HFFc6 (cell line): ENCODE data around the gene B3GNT4. TPM values are rescaled to one million over a fixed set of nuclear protein-coding genes. Genes with fewer than 3 reads are reported as not detected.
A peak's percentile ranks its signal among the peaks of the same experiment; 100 is the strongest.

ENCODE experiments used
- DNase-seq: peaks from one replicate; pipeline ENCODE4 v3.0.0-alpha.2; 2018
- H3K27ac Mint-ChIP-seq: 2 replicates; pipeline ENCODE4 v1.8.0; 2020; ENCODE audit warnings: mild to moderate bottlenecking, mixed read lengths
- H3K27me3 Mint-ChIP-seq: 2 replicates; pipeline ENCODE4 v1.8.0; 2021; ENCODE audit warnings: mild to moderate bottlenecking, moderate library complexity, mixed read lengths; ENCODE audit not compliant: insufficient read depth
- H3K36me3 Mint-ChIP-seq: 2 replicates; pipeline ENCODE4 v1.8.0; 2021; ENCODE audit warnings: low read depth, mixed read lengths
- H3K4me1 Mint-ChIP-seq: 2 replicates; pipeline ENCODE4 v1.8.0; 2020; ENCODE audit warnings: low read depth, mixed read lengths
- H3K4me3 Mint-ChIP-seq: 2 replicates; pipeline ENCODE4 v1.8.0; 2020; ENCODE audit warnings: mild to moderate bottlenecking, moderate library complexity, mixed read lengths
- H3K9me3 Mint-ChIP-seq: 2 replicates; pipeline ENCODE4 v1.8.0; 2020; ENCODE audit warnings: mild to moderate bottlenecking, mixed read lengths
- long read RNA-seq: library from polyadenylated mRNA; unstranded; transcript quantifications from one replicate; pipeline ENCODE4 v2.0.0, GENCODE V29; 2019
- total RNA-seq, 6 experiments: library from RNA; stranded (reverse); fragmentation: NEBNext Ultra II Directional; extraction: Animal tissue kit (Norgen Biotek cat#: 25700); gene quantifications; 2 replicates in 1 of 6; 3 replicates in 5 of 6; pipeline ENCODE4 v1.2.3, GENCODE V29; 2021
- TF ChIP-seq, protein P1 (sequence below): fragments of 200-600 bp; sonication (generic); IDR thresholded peaks from 2 replicates; pipeline ENCODE4 v1.5.0; 2021; ENCODE audit warnings: antibody characterized with exemption, mild to moderate bottlenecking

B3GNT4 gene
- under 1 TPM in 2 of 6 experiments, not detected in 4; 0.13 to 0.14 TPM for total RNA-seq
- long read RNA-seq = 0 reads

DNA sequence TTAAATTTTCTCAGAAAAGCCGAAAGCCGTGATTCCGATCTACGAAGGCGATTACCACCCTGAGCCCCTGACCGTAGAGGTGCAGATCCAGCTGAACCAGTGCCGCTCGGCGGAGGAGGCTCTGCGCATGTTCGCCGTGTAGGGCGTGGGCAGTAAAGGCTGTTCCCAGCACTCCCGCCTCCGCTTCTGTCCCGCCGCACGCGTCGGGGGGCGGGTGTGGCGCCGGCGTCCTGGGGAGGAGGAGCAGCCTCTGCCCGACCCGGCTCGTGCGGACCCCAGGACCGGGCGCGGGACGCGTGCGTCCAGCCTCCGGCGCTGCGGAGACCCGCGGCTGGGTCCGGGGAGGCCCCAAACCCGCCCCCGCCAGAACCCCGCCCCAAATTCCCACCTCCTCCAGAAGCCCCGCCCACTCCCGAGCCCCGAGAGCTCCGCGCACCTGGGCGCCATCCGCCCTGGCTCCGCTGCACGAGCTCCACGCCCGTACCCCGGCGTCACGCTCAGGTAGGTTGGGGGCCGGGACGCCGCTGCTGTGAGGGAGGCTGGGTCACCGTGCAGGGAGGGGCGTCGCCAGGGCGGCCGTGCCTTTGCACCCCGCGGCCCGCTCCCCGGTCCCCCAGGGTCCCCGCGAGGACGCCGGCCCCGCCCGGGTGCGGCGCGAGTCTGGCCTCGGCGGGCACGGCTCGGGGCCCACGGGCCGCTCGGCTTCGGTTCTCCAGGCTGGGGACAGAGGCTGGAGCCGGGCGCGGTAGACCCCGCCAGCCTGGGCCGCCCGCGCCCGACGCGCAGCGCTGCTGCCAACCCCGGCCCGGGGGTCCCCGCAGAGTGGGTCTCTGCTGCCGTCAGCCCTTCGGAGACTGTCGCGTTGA is at the start of gene B3GNT4:
Gene B3GNT4 (plus strand): TSS at position 409 of the 866 bp plus-strand sequence. CDS start 910 bp downstream, outside the sequence.
- Mint-ChIP-seq H3K27me3 (peaks cover 24% of the 10 kb centered on the region), H3K36me3 (peaks cover 10% of the 10 kb centered on the region), H3K4me3 (peak within 1 kb of the TSS; percentile 82), H3K9me3 (no peaks in the 10 kb centered on the region), H3K4me1 (peaks cover 11% of the 10 kb centered on the region; the same call in 1 of the 2 replicates), H3K27ac (no peak within 1 kb of the TSS)
- TF ChIP-seq, protein P1, sequence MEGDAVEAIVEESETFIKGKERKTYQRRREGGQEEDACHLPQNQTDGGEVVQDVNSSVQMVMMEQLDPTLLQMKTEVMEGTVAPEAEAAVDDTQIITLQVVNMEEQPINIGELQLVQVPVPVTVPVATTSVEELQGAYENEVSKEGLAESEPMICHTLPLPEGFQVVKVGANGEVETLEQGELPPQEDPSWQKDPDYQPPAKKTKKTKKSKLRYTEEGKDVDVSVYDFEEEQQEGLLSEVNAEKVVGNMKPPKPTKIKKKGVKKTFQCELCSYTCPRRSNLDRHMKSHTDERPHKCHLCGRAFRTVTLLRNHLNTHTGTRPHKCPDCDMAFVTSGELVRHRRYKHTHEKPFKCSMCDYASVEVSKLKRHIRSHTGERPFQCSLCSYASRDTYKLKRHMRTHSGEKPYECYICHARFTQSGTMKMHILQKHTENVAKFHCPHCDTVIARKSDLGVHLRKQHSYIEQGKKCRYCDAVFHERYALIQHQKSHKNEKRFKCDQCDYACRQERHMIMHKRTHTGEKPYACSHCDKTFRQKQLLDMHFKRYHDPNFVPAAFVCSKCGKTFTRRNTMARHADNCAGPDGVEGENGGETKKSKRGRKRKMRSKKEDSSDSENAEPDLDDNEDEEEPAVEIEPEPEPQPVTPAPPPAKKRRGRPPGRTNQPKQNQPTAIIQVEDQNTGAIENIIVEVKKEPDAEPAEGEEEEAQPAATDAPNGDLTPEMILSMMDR = no peak
- DNase-seq = no peak

DNA sequence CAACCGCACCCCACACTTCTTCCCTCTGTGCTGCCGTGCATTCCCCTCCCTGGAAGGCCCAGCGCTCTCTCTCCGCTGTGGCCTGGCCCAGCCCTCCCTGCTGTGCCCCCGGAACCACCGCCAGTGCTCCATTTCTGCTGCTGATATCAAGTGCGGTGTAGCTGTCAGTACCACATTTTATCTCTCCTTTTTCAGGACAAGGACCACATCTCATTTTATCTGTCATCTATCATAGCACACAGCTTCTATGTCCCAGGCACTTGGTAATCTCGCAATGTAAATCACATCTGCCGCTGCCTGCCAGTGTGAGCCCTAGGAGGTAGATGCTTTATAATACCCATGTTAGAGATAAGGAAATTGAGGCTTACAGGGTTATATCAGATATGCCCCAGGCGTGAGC is 47.8 kb upstream of the B3GNT4 start:
- Mint-ChIP-seq H3K9me3 (no peaks in the 10 kb centered on the region), H3K4me3 (no peak overlapping the region), H3K27ac (no peak overlapping the region), H3K4me1 (no peaks in the 10 kb centered on the region), H3K27me3 (peaks cover 11% of the 10 kb centered on the region), H3K36me3 (no peaks in the 10 kb centered on the region)
- no peak for DNase-seq
- TF ChIP-seq, protein P1 = no peak

DNA sequence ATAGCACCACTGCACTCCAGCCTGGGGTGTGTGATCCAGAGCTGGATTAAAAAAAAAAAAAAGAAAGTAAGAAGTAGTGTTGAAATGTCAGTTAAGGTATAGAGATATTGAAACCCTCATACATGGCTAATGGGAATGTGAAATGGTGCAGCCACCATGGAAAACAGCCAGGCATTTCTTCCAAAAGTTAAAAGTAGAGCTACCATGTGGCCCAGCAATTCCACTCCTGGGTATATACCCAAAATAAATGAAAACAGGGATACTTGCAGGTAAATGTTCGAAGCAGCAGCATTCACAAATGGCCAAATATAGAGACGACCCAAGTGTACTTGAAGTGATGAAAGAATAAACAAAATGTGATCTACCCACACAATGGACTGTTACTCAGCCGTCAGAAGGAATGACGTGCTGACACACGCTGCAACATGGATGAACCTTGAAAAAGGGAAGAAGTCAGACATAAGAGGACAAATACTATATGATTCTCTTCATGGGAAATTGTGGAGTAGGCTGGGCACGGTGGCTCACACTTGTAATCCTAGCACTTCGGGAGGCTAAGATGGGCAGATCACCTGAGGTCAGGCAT is 44.7 kb upstream of the B3GNT4 start:
- no peaks in the 10 kb centered on the region for H3K4me1 Mint-ChIP-seq
- H3K36me3 Mint-ChIP-seq = no peaks in the 10 kb centered on the region
- peaks cover 18% of the 10 kb centered on the region for H3K27me3 Mint-ChIP-seq
- no peak for DNase-seq
- H3K4me3 Mint-ChIP-seq = no peak overlapping the region
- TF ChIP-seq, protein P1 = no peak
- no peak overlapping the region for H3K27ac Mint-ChIP-seq
- no peaks in the 10 kb centered on the region for H3K9me3 Mint-ChIP-seq

DNA sequence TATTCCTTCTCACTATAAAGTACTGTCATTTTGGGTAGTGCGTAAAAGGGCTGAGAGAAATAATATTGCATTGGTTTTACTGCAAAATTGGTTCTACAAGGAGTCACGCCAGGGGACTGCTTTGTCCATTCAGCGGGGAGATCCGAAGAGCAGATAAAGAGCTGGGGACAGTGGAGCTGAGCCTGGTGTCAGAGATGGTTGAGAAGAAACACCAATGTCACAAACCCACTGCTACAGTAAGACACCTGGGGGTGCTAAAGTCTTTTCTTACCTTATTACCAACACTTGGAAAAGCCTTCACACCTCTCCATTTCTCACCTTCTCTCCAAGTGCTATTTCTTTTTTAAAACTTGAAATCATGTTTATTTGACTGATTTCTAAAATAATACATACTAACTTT is 43.6 kb upstream of the B3GNT4 start:
- DNase-seq = no peak
- Mint-ChIP-seq H3K9me3 (no peaks in the 10 kb centered on the region), H3K27ac (no peak overlapping the region), H3K4me1 (no peaks in the 10 kb centered on the region), H3K36me3 (no peaks in the 10 kb centered on the region), H3K27me3 (peaks cover 13% of the 10 kb centered on the region), H3K4me3 (no peak overlapping the region)
- TF ChIP-seq, protein P1 = 0 out of 2 replicates have a peak, but pooled peaks have one; percentile 6

DNA sequence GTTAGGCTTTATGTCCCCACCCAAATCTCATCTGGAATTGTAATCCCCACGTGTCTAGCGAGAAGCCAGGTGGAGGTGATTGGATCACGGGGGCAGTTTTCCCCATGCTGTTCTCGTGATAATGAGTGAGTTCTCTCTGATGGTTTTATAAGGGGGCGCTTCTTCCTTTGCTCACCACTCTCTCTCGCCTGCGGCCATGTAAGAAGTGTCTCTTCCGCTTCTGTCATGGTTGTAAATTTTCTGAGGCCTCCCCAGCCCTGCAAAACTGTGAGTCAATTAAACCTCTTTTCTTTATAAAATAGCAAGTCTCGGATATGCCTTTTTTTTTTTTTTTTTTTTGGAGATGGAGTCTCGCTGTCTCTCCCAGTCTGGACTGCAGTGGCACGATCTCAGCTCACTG is 42.7 kb upstream of the B3GNT4 start:
- no peak overlapping the region for H3K4me3 Mint-ChIP-seq
- no peak overlapping the region for H3K27ac Mint-ChIP-seq
- H3K36me3 Mint-ChIP-seq = no peaks in the 10 kb centered on the region
- TF ChIP-seq, protein P1 = no peak
- H3K9me3 Mint-ChIP-seq = no peaks in the 10 kb centered on the region
- H3K4me1 Mint-ChIP-seq = no peaks in the 10 kb centered on the region
- peaks cover 13% of the 10 kb centered on the region for H3K27me3 Mint-ChIP-seq
- DNase-seq = no peak
